K562 (cell line): ENCODE results near the gene GYS1. TPM values are rescaled to one million over a fixed set of nuclear protein-coding genes. Genes with fewer than 3 reads are reported as not detected.

Experiments used
- BCL6 ChIP-seq: fragments of 250-450 bp; sonication (Bioruptor Pico); IDR thresholded peaks from 2 replicates; pipeline ENCODE4 v1.4.0; 2020
- BCOR ChIP-seq: fragments of 450-650 bp; IDR thresholded peaks from 2 replicates; pipeline ENCODE4 v1.6.1; 2016
- CCAR2 ChIP-seq: fragments of 200-400 bp; formaldehyde crosslinking; IDR thresholded peaks from 2 replicates; pipeline ENCODE4 v1.6.1; 2017; ENCODE audit warnings: mild to moderate bottlenecking, low read depth, low read length
- ELF2 ChIP-seq: fragments of 250-450 bp; sonication (Bioruptor Pico); IDR thresholded peaks from 2 replicates; pipeline ENCODE4 v1.5.0; 2021; ENCODE audit warnings: mild to moderate bottlenecking
- HDAC2 ChIP-seq: fragments of 450-650 bp; IDR thresholded peaks from 2 replicates; pipeline ENCODE4 v1.6.1; 2016; ENCODE audit warnings: mild to moderate bottlenecking
- HMGN3 ChIP-seq: IDR thresholded peaks from 2 replicates; pipeline ENCODE4 v1.6.1; 2011; ENCODE audit warnings: borderline replicate concordance, low read depth, mild to moderate bottlenecking, mixed read lengths, low read length; ENCODE audit not compliant: insufficient read length; ENCODE audit errors: extremely low read depth
- LEF1 ChIP-seq: fragments of 450-650 bp; IDR thresholded peaks from 2 replicates; pipeline ENCODE4 v1.6.1; 2016; ENCODE audit warnings: mild to moderate bottlenecking
- NFXL1 ChIP-seq: fragments of 450-650 bp; formaldehyde crosslinking; IDR thresholded peaks from 2 replicates; pipeline ENCODE4 v1.4.0; 2021; ENCODE audit warnings: mild to moderate bottlenecking
- NR4A1 ChIP-seq, 2 experiments: fragments of 250-450 bp in 1 of 2; fragments of 450-650 bp in 1 of 2; sonication (Bioruptor Pico) in 1 of 2; IDR thresholded peaks; 2 replicates each; pipeline versions ENCODE4 v1.4.0 to v1.6.1; 2016 to 2020; ENCODE audit warnings: mild to moderate bottlenecking in 2 of 2, missing compliant biosample characterization in 1 of 2, missing genetic modification characterization in 1 of 2, moderate library complexity in 1 of 2
- PTTG1 ChIP-seq: fragments of 450-650 bp; IDR thresholded peaks from 2 replicates; pipeline ENCODE4 v1.6.1; 2016; ENCODE audit warnings: low read depth, mild to moderate bottlenecking, missing genetic modification characterization, missing compliant biosample characterization
- SMAD1 ChIP-seq: fragments of 150-350 bp; IDR thresholded peaks from 2 replicates; pipeline ENCODE4 v1.6.1; 2014; ENCODE audit warnings: low read length, low read depth; ENCODE audit not compliant: partially characterized antibody
- SMAD2 ChIP-seq: fragments of 150-350 bp; IDR thresholded peaks from 2 replicates; pipeline ENCODE4 v1.6.1; 2014; ENCODE audit warnings: low read depth, mild to moderate bottlenecking, low read length
- SMARCE1 ChIP-seq: fragments of 450-650 bp; IDR thresholded peaks from 2 replicates; pipeline ENCODE4 v1.7.1; 2016; ENCODE audit warnings: mild to moderate bottlenecking
- TAF7 ChIP-seq: fragments of 450-650 bp; IDR thresholded peaks from 2 replicates; pipeline ENCODE4 v1.6.1; 2016; ENCODE audit warnings: missing genetic modification characterization, missing compliant biosample characterization
- ZNF143 ChIP-seq: sonication (generic); formaldehyde crosslinking; IDR thresholded peaks from 2 replicates; pipeline ENCODE4 v1.9.0; 2022; ENCODE audit warnings: mild to moderate bottlenecking, missing genetic modification reagents
- ZNF668 ChIP-seq: fragments of 250-450 bp; sonication (Bioruptor Pico); IDR thresholded peaks from 2 replicates; pipeline ENCODE4 v1.8.0; 2022; ENCODE audit warnings: mild to moderate bottlenecking, inconsistent platforms
- ZSCAN32 ChIP-seq: fragments of 450-650 bp; formaldehyde crosslinking; IDR thresholded peaks from 2 replicates; pipeline ENCODE4 v1.4.0; 2020; ENCODE audit warnings: mild to moderate bottlenecking, moderate library complexity
- polyA plus RNA-seq, 8 experiments: library from polyadenylated mRNA; depleted of rRNA in 4 of 8; stranded (reverse) in 5 of 8; unstranded in 3 of 8; fragments of >200 nt; fragmentation: Nextera tagmentation in 2 of 8; fragmentation: Illumina TruSeq in 1 of 8; extraction: Ambion mirVana in 2 of 8; extraction: Trizol in 1 of 8; gene quantifications; 2 replicates each; pipeline versions ENCODE4 v1.2.1 to v1.2.3, GENCODE V29; 2011 to 2014; ENCODE audit warnings: inconsistent platforms in 1 of 8, missing spikeins in 1 of 8
- total RNA-seq, 7 experiments: library from RNA; depleted of rRNA in 6 of 7; stranded (reverse); fragments of >200 nt in 6 of 7; fragmentation: Illumina TruSeq in 2 of 7; extraction: Trizol in 2 of 7; gene quantifications; 2 replicates each; pipeline versions ENCODE4 v1.2.1 to v1.2.3, GENCODE V29; 2011 to 2021; ENCODE audit warnings: low replicate concordance in 1 of 7
- TF ChIP-seq, protein P1 (sequence below): fragments of 450-650 bp; IDR thresholded peaks from 2 replicates; pipeline ENCODE4 v1.6.1; 2017; ENCODE audit warnings: antibody characterized with exemption, mild to moderate bottlenecking
- TF ChIP-seq, protein P2 (sequence below), 2 experiments: fragments of 450-650 bp; IDR thresholded peaks; 2 replicates each; pipeline ENCODE4 v1.6.1; 2016
- TF ChIP-seq, protein P3 (sequence below): IDR thresholded peaks from 3 replicates; pipeline ENCODE4 v1.6.1; 2011; ENCODE audit warnings: borderline replicate concordance, mild to moderate bottlenecking, moderate library complexity; ENCODE audit not compliant: insufficient read length; ENCODE audit errors: extremely low read depth

GYS1 gene
- total and polyA plus RNA-seq, 9 of the 15 experiments (the other 6 are each of a cell fraction or from before 2014, with no cell fraction given), result 1.9 to 31.1 (median 15.2) TPM

DNA sequence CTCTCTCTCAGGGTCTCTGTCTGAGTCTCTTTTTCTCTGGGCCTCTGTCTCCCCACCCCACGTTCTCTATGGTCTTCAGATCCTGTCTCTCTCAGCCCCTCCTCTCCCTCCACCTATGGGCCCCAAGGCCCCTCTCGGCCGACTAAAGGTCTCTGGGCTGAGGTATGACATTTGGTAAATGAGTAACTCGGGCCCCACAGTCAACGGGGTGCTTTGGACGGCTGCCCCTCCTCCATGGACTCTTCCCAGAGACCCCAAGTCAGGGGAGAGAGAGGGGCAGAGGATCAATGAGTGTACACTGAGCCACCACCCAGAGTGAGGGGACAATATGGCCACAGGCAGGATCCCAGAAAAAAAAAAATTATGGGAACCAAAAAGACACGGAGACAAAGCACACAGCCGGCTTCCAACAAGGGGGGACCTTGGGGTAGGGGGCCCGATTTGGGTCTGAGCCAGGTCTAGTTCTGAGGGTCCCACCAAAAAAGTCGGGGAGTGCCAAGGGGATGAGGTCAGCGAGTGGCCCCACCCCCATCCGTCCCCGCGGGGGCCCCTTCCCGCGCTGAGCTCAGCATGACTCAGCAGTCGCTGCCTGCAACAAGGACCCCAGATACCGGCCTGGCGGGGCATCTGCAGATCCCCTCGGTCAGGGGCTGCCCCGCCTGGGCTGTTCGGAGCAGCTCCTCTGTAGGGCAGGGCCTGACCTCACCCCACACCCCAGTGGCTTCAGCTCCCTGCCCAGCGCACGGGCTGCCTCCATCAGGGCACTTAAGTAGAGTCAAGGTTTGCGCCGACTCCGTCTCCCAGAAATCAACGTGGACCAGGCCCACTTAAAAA lies 29.5 kb downstream of the GYS1 start (continued):
- TF ChIP-seq HMGN3, result peak; percentile 99
- no peak for TF ChIP-seq BCL6
- peak; percentile 71 for TF ChIP-seq LEF1
- TF ChIP-seq TAF7 (tag), result peak; percentile 15
- TF ChIP-seq SMAD2, result no peak
- TF ChIP-seq CCAR2, result 0 out of 2 replicates have a peak, but pooled peaks have one; percentile 94
- 0 out of 2 replicates have a peak, but pooled peaks have one; percentile 26 for TF ChIP-seq BCOR
- peak; percentile 96 for TF ChIP-seq SMARCE1
- TF ChIP-seq NFXL1 (CRISPR knock-in tag), result no peak
- TF ChIP-seq, protein P1, sequence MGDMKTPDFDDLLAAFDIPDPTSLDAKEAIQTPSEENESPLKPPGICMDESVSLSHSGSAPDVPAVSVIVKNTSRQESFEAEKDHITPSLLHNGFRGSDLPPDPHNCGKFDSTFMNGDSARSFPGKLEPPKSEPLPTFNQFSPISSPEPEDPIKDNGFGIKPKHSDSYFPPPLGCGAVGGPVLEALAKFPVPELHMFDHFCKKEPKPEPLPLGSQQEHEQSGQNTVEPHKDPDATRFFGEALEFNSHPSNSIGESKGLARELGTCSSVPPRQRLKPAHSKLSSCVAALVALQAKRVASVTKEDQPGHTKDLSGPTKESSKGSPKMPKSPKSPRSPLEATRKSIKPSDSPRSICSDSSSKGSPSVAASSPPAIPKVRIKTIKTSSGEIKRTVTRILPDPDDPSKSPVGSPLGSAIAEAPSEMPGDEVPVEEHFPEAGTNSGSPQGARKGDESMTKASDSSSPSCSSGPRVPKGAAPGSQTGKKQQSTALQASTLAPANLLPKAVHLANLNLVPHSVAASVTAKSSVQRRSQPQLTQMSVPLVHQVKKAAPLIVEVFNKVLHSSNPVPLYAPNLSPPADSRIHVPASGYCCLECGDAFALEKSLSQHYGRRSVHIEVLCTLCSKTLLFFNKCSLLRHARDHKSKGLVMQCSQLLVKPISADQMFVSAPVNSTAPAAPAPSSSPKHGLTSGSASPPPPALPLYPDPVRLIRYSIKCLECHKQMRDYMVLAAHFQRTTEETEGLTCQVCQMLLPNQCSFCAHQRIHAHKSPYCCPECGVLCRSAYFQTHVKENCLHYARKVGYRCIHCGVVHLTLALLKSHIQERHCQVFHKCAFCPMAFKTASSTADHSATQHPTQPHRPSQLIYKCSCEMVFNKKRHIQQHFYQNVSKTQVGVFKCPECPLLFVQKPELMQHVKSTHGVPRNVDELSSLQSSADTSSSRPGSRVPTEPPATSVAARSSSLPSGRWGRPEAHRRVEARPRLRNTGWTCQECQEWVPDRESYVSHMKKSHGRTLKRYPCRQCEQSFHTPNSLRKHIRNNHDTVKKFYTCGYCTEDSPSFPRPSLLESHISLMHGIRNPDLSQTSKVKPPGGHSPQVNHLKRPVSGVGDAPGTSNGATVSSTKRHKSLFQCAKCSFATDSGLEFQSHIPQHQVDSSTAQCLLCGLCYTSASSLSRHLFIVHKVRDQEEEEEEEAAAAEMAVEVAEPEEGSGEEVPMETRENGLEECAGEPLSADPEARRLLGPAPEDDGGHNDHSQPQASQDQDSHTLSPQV, result peak; percentile 95
- TF ChIP-seq, protein P2, sequence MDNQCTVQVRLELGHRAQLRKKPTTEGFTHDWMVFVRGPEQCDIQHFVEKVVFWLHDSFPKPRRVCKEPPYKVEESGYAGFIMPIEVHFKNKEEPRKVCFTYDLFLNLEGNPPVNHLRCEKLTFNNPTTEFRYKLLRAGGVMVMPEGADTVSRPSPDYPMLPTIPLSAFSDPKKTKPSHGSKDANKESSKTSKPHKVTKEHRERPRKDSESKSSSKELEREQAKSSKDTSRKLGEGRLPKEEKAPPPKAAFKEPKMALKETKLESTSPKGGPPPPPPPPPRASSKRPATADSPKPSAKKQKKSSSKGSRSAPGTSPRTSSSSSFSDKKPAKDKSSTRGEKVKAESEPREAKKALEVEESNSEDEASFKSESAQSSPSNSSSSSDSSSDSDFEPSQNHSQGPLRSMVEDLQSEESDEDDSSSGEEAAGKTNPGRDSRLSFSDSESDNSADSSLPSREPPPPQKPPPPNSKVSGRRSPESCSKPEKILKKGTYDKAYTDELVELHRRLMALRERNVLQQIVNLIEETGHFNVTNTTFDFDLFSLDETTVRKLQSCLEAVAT (IDR thresholded peaks at IDR 0.05), result peak; percentile 25 to 79; a peak in 2 of 4 replicates
- TF ChIP-seq, protein P3, sequence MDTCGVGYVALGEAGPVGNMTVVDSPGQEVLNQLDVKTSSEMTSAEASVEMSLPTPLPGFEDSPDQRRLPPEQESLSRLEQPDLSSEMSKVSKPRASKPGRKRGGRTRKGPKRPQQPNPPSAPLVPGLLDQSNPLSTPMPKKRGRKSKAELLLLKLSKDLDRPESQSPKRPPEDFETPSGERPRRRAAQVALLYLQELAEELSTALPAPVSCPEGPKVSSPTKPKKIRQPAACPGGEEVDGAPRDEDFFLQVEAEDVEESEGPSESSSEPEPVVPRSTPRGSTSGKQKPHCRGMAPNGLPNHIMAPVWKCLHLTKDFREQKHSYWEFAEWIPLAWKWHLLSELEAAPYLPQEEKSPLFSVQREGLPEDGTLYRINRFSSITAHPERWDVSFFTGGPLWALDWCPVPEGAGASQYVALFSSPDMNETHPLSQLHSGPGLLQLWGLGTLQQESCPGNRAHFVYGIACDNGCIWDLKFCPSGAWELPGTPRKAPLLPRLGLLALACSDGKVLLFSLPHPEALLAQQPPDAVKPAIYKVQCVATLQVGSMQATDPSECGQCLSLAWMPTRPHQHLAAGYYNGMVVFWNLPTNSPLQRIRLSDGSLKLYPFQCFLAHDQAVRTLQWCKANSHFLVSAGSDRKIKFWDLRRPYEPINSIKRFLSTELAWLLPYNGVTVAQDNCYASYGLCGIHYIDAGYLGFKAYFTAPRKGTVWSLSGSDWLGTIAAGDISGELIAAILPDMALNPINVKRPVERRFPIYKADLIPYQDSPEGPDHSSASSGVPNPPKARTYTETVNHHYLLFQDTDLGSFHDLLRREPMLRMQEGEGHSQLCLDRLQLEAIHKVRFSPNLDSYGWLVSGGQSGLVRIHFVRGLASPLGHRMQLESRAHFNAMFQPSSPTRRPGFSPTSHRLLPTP, result no peak
- peak; percentile 82 for TF ChIP-seq SMAD1
- TF ChIP-seq ZNF668 (CRISPR knock-in tag), result no peak
- 0 out of 2 replicates have a peak, but pooled peaks have one; percentile 7 for TF ChIP-seq NR4A1 (CRISPR knock-in tag; IDR thresholded peaks at IDR 0.05)
- TF ChIP-seq NR4A1 (tag; IDR thresholded peaks at IDR 0.05), result peak; percentile 94
- TF ChIP-seq HDAC2, result peak; percentile 76
- TF ChIP-seq ZNF143 (CRISPR knock-in tag), result peak; percentile 49; the same call in 1 of the 2 replicates
- TF ChIP-seq ELF2, result peak; percentile 29; the same call in 1 of the 2 replicates
- peak; percentile 76 for TF ChIP-seq PTTG1 (tag)
- TF ChIP-seq ZSCAN32 (CRISPR knock-in tag), result 0 out of 2 replicates have a peak, but pooled peaks have one; percentile 0
